Tibial artery (tissue), 4 donors: ENCODE data around the gene SLC5A1.

Experiments
- DNase-seq, 2 donors: peaks; one replicate each; pipeline ENCODE4 v3.0.0-alpha.2; 2019
- H3K27ac ChIP-seq, 2 donors: fragments of 200-600 bp; sonication (generic) in 1 of 2; 1 replicate in 1 of 2; 2 replicates in 1 of 2; pipeline ENCODE4 v1.5.1; 2018 to 2019; ENCODE audit warnings: mild to moderate bottlenecking in 1 of 2
- H3K27me3 ChIP-seq, 2 donors: fragments of 200-600 bp; sonication (generic) in 1 of 2; one replicate each; pipeline versions ENCODE4 v1.5.1 to v1.6.0; 2016 to 2019
- H3K36me3 ChIP-seq, 3 donors: fragments of 200-600 bp; sonication (generic) in 2 of 3; one replicate each; pipeline ENCODE4 v1.5.1; 2016 to 2019; ENCODE audit warnings: mild to moderate bottlenecking in 2 of 3
- H3K4me1 ChIP-seq, 4 donors: fragments of 200-600 bp; sonication (generic) in 2 of 4; 1 replicate in 3 of 4; 2 replicates in 1 of 4; pipeline ENCODE4 v1.5.1; 2016 to 2019
- H3K4me3 ChIP-seq, 2 donors: fragments of 200-600 bp; sonication (generic) in 1 of 2; 1 replicate in 1 of 2; 2 replicates in 1 of 2; pipeline ENCODE4 v1.5.1; 2018 to 2019; ENCODE audit warnings: mild to moderate bottlenecking in 2 of 2
- H3K9me3 ChIP-seq, 3 donors: fragments of 200-600 bp; sonication (generic) in 1 of 3; one replicate each; pipeline ENCODE4 v1.5.1; 2016 to 2019
- CTCF ChIP-seq, 2 experiments: fragments of 200-600 bp in 1 of 2; fragments of 450-650 bp in 1 of 2; IDR thresholded peaks; one replicate each; pipeline ENCODE4 v1.5.1; 2017 to 2019; ENCODE audit warnings: antibody characterized with exemption in 2 of 2, mild to moderate bottlenecking in 1 of 2, moderate library complexity in 1 of 2
- intact Hi-C: fragments of 100-400 bp; cut with DNase I; formaldehyde crosslinking; loops from one replicate; pipeline ENCODE4 v1.15.0; 2023; ENCODE audit warnings: low total_unique reads

Gene SLC5A1

GRCh38 chr22:32059426-32059825, 16.4 kb downstream of the SLC5A1 start:
- no peak for TF ChIP-seq CTCF (IDR thresholded peaks at IDR 0.05)
- H3K27ac ChIP-seq: no peak overlapping the region
- no peak for DNase-seq
- H3K9me3 ChIP-seq: no peaks in the 10 kb centered on the region
- H3K36me3 ChIP-seq: no peaks in the 10 kb centered on the region
- no peaks in the 10 kb centered on the region for H3K4me1 ChIP-seq
- H3K27me3 ChIP-seq: no peaks in the 10 kb centered on the region
- intact Hi-C loops: no loop called here
- no peak overlapping the region for H3K4me3 ChIP-seq

GRCh38 chr22:32063701-32064100, 20.6 kb downstream of the SLC5A1 start:
- Histone ChIP-seq H3K27me3 (peaks cover 0 to 6% of the 10 kb centered on the region in 2 donors), H3K4me3 (no peak overlapping the region), H3K9me3 (no peaks in the 10 kb centered on the region), H3K36me3 (no peaks in the 10 kb centered on the region), H3K27ac (no peak overlapping the region), H3K4me1 (no peaks in the 10 kb centered on the region)
- intact Hi-C loops: no loop called here
- DNase-seq: no peak
- TF ChIP-seq CTCF (IDR thresholded peaks at IDR 0.05): no peak

- intact Hi-C loops: no loop called here
- no peak overlapping the region for H3K4me3 ChIP-seq
- peaks cover 0 to 6% of the 10 kb centered on the region in 2 donors for H3K27me3 ChIP-seq
- no peak for TF ChIP-seq CTCF (IDR thresholded peaks at IDR 0.05)
- no peak for DNase-seq
- no peaks in the 10 kb centered on the region for H3K4me1 ChIP-seq
- H3K27ac ChIP-seq: no peak overlapping the region
- no peaks in the 10 kb centered on the region for H3K9me3 ChIP-seq
- no peaks in the 10 kb centered on the region for H3K36me3 ChIP-seq
Measured at GRCh38 chr22:32066820-32067219, 23.8 kb downstream of the SLC5A1 start.

GRCh38 chr22:32067613-32068012, 24.6 kb downstream of the SLC5A1 start:
- H3K27me3 ChIP-seq: peaks cover 0 to 6% of the 10 kb centered on the region in 2 donors
- no peak overlapping the region for H3K4me3 ChIP-seq
- no peaks in the 10 kb centered on the region for H3K9me3 ChIP-seq
- no peaks in the 10 kb centered on the region for H3K36me3 ChIP-seq
- no peak overlapping the region for H3K27ac ChIP-seq
- no peaks in the 10 kb centered on the region for H3K4me1 ChIP-seq
- no peak for TF ChIP-seq CTCF (IDR thresholded peaks at IDR 0.05)
- intact Hi-C loops: no loop called here
- DNase-seq: no peak

GRCh38 chr22:32069579-32070372, 26.7 kb downstream of the SLC5A1 start:
- H3K9me3 ChIP-seq: no peaks in the 10 kb centered on the region
- H3K36me3 ChIP-seq: no peaks in the 10 kb centered on the region

More at GRCh38 chr22:32069579-32070372, 26.7 kb downstream of the SLC5A1 start:
- no peak overlapping the region for H3K27ac ChIP-seq
- no peak for DNase-seq
- H3K27me3 ChIP-seq: peaks cover 0 to 19% of the 10 kb centered on the region in 2 donors
- no peak overlapping the region for H3K4me3 ChIP-seq
- H3K4me1 ChIP-seq: no peaks in the 10 kb centered on the region
- TF ChIP-seq CTCF (IDR thresholded peaks at IDR 0.05): no peak
- intact Hi-C loops: no loop called here
